ENCODE measurements around the gene MIEF1. TPM values are rescaled to one million over a fixed set of nuclear protein-coding genes. Genes with fewer than 3 reads are reported as not detected.

Gene MIEF1
- total and polyA plus RNA-seq, 2 of the 8 experiments (the other 6 are each of a cell fraction or from before 2014, with no cell fraction given), result 16.8 to 32.7 TPM

DNA sequence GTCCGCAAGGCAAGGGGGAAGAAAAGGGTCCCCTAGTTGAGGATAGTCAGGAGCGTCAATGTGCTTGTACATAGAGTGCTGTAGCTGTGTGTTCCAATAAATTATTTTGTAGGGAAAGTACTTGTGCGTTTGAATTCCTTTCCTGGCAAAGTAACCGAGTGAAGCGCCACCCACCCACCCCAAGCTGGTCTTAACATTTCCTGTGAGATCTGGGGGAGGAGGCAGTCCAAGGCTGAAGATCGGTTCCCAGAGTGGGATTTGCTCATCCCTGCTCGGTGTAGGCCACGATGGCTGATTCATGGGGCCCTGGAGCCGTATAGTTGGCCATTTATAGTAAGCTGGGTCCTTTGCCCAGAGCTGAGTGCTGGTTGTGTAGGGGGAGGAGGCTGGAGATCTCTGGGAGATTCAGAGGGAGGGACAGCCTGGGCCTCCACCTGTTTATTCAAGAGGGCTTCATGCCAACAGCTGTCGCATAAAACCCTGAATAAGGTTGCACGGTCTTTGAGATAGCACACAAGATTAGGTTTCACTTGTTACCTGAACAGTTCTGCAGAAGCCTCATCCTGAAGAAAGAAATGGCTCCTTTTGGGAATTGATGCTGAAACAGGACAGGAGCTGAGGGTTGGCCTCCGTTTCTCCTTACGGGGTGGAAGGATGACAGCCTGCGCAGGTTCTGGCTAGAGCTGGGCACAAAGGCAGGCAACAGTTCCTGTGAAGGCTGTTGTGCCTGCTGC lies 20.6 kb downstream of the MIEF1 start:
- Histone ChIP-seq H3K9ac (replicated peaks in 1 of 4; ENCODE audit: extremely low read depth in 1 of 4, low read depth in 3 of 4, low read length in 3 of 4) (peak overlapping the region in 2 of 4 experiments; percentile 1 to 43; a peak in 1 of 7 replicates), H4K91ac (replicated peaks; ENCODE audit: insufficient read length, low read length) (no peak overlapping the region), H3K56ac (replicated peaks; ENCODE audit: insufficient read length, low read depth, low read length) (no peak overlapping the region), H4K8ac (ENCODE audit: extremely low read depth, insufficient read depth, low read length) (0 out of 2 replicates have a peak overlapping the region, but pooled peaks have one; percentile 69), H2AFZ (ENCODE audit: low read length) (no peak overlapping the region), H4K20me1 (replicated peaks in 1 of 2; ENCODE audit: control insufficient read depth in 1 of 2, insufficient read depth in 2 of 2, low read length in 2 of 2) (peaks cover 36 to 39% of the 10 kb centered on the region in 2 experiments), H3K79me1 (ENCODE audit: low read depth, low read length) (peaks cover 4% of the 10 kb centered on the region; the same call in 1 of the 2 replicates), H2BK5ac (ENCODE audit: low read depth, low read length) (no peak overlapping the region), H3K4ac (replicated peaks; ENCODE audit: insufficient read length, low read depth, low read length) (no peak overlapping the region), H3K23me2 (ENCODE audit: low read depth, low read length) (peaks cover 12% of the 10 kb centered on the region), H3K9me3 (ENCODE audit: insufficient read depth in 2 of 2, low read depth in 1 of 2, low read length in 1 of 2) (no peaks in the 10 kb centered on the region), H2AK5ac (ENCODE audit: low read depth, low read length) (no peak overlapping the region), H3K27ac (ENCODE audit: low read depth, low read length) (no peak overlapping the region), H3K36me3 (ENCODE audit: control insufficient read depth in 2 of 4, insufficient read depth in 4 of 4, low read length in 3 of 4) (peaks cover 22 to 41% (median 35%) of the 10 kb centered on the region in 4 experiments), H2BK15ac (ENCODE audit: low read length) (no peak overlapping the region), H3K4me2 (ENCODE audit: insufficient read depth in 1 of 2, low read depth in 2 of 2, low read length in 2 of 2) (peak overlapping the region; percentile 50 to 87), H2BK12ac (ENCODE audit: low read depth, low read length) (no peak overlapping the region), H2BK120ac (replicated peaks; ENCODE audit: low read depth, low read length) (no peak overlapping the region), H3K79me2 (ENCODE audit: control insufficient read depth in 1 of 2, insufficient read depth in 2 of 2, low read length in 2 of 2) (peaks cover 5 to 29% of the 10 kb centered on the region in 2 experiments; a peak in 3 of 4 replicates), H3K18ac (ENCODE audit: extremely low read depth, low read length) (no peak overlapping the region), H3K27me3 (replicated peaks in 1 of 4; ENCODE audit: control insufficient read depth in 3 of 4, extremely low read depth in 1 of 4, insufficient read depth in 3 of 4, low read length in 3 of 4) (no peaks in the 10 kb centered on the region; a peak in 1 of 7 replicates), H2BK20ac (ENCODE audit: low read length) (no peak overlapping the region), H3K4me1 (replicated peaks in 1 of 4; ENCODE audit: control insufficient read depth in 3 of 4, insufficient read depth in 4 of 4, low read length in 3 of 4) (peaks cover 0 to 12% (median 5%) of the 10 kb centered on the region in 4 experiments; a peak in 4 of 7 replicates), H3K4me3 (ENCODE audit: extremely low read depth in 1 of 4, insufficient read depth in 2 of 4, low read depth in 3 of 4, low read length in 4 of 4) (peak overlapping the region in 3 of 4 experiments; percentile 20 to 95 (median 29); a peak in 6 of 8 replicates), H3K14ac (ENCODE audit: insufficient read length) (no peak overlapping the region), H3K23ac (ENCODE audit: insufficient read length) (no peak overlapping the region), H4K5ac (ENCODE audit: insufficient read length, low read depth, low read length) (no peak overlapping the region)
- 91% methylated on average over 14 of the region's 14 CpGs; no CpG with 5 or more reads in 1 of the 2 experiments for WGBS, 2 experiments (ENCODE audit: extremely low coverage in 1 of 2, insufficient coverage in 1 of 2, insufficient read length in 1 of 2, insufficient replicate concordance in 2 of 2, low coverage in 1 of 2, low lambda C conversion rate in 2 of 2, missing lambda C conversion rate in 1 of 2)
- no peak for FAIRE-seq
- TF ChIP-seq POLR2A (IDR thresholded peaks at IDR 0.05; ENCODE audit: control extremely low read depth in 1 of 2, low read depth in 2 of 2, low read length in 2 of 2) (peak; percentile 86 to 97; a peak in 2 of 3 replicates), POLR2AphosphoS5 (IDR thresholded peaks at IDR 0.05; ENCODE audit: low read depth, low read length) (peak; percentile 90)
- TF ChIP-seq, protein P1, sequence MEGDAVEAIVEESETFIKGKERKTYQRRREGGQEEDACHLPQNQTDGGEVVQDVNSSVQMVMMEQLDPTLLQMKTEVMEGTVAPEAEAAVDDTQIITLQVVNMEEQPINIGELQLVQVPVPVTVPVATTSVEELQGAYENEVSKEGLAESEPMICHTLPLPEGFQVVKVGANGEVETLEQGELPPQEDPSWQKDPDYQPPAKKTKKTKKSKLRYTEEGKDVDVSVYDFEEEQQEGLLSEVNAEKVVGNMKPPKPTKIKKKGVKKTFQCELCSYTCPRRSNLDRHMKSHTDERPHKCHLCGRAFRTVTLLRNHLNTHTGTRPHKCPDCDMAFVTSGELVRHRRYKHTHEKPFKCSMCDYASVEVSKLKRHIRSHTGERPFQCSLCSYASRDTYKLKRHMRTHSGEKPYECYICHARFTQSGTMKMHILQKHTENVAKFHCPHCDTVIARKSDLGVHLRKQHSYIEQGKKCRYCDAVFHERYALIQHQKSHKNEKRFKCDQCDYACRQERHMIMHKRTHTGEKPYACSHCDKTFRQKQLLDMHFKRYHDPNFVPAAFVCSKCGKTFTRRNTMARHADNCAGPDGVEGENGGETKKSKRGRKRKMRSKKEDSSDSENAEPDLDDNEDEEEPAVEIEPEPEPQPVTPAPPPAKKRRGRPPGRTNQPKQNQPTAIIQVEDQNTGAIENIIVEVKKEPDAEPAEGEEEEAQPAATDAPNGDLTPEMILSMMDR (IDR thresholded peaks at IDR 0.05; ENCODE audit: control extremely low read depth in 1 of 3, insufficient read depth in 1 of 3, low read depth in 1 of 3, low read length in 3 of 3), result no peak
- ChIA-PET POLR2A (ENCODE audit: partially characterized antibody) (interaction anchor here (0.7 to 6.6 kb wide), 37 partner anchors 9 to 661 kb away, joined by 3 to 83 read pairs (median 4); partner anchors contain the start of genes MIEF1, RPL3, RPS19BP1 and TAB1), CTCF (ENCODE audit: partially characterized antibody) (interaction anchor here (0.7 to 21.9 kb wide), 7 partner anchors 8 to 205 kb away, joined by 3 to 361 read pairs (median 3); partner anchors contain the start of gene MIEF1)
- DNase-seq (ENCODE audit: low read depth in 1 of 2, low spot score in 2 of 2), result no peak
